HL-60/S4 treated with retinoic acid at 250 ng/mL for 4 days and 3 days (cell line): ENCODE measurements around the gene CFI.

Experiments used
- in situ Hi-C: fragments of 300-500 bp; cut with MboI; formaldehyde crosslinking; loops from 2 replicates; pipeline ENCODE4 v1.7.0; 2022; ENCODE audit warnings: low sequenced_read_pairs

Gene CFI

GRCh38 chr4:109735566-109736365, 66.0 kb downstream of the CFI start:
- in situ Hi-C loops: no loop called here

GRCh38 chr4:109733728-109734127, 68.1 kb downstream of the CFI start:
- in situ Hi-C loops: no loop called here

- in situ Hi-C loops: no loop called here
Observed at GRCh38 chr4:109730619-109731545, 70.9 kb downstream of the CFI start.

- in situ Hi-C loops: no loop called here
Observed at GRCh38 chr4:109729718-109730618, 71.8 kb downstream of the CFI start, which contains the start of gene PLA2G12A. Gene PLA2G12A (minus strand): TSS chr4:109730070. CDS start chr4:109729809, 261 bp downstream.

GRCh38 chr4:109729117-109729717, 72.6 kb downstream of the CFI start:
- in situ Hi-C loops: no loop called here

GRCh38 chr4:109728385-109728784, 73.4 kb downstream of the CFI start:
- in situ Hi-C loops: no loop called here

GRCh38 chr4:109723110-109723509, 78.7 kb downstream of the CFI start:
- in situ Hi-C loops: no loop called here

- in situ Hi-C loops: no loop called here
Observed at GRCh38 chr4:109722357-109722756, 79.4 kb downstream of the CFI start.

GRCh38 chr4:109721033-109721432, 80.8 kb downstream of the CFI start:
- in situ Hi-C loops: no loop called here

GRCh38 chr4:109719604-109720003, 82.2 kb downstream of the CFI start:
- in situ Hi-C loops: no loop called here

GRCh38 chr4:109718759-109719158, 83.0 kb downstream of the CFI start:
- in situ Hi-C loops: no loop called here

- in situ Hi-C loops: no loop called here
Observed at GRCh38 chr4:109713500-109713899, 88.3 kb downstream of the CFI start.

GRCh38 chr4:109708990-109709389, 92.8 kb downstream of the CFI start:
- in situ Hi-C loops: no loop called here

GRCh38 chr4:109708435-109708834, 93.4 kb downstream of the CFI start:
- in situ Hi-C loops: no loop called here

GRCh38 chr4:109703664-109704361, 98.0 kb downstream of the CFI start:
- in situ Hi-C loops: no loop called here

GRCh38 chr4:109702950-109703663, 98.7 kb downstream of the CFI start, which contains the start of gene CASP6:
Gene CASP6 (minus strand): TSS chr4:109703445. CDS start chr4:109703395, 50 bp downstream.
- in situ Hi-C loops: no loop called here

- in situ Hi-C loops: no loop called here
Observed at GRCh38 chr4:109701566-109702410, 100.0 kb downstream of the CFI start.
